GM12801 (cell line): ENCODE results near the gene EP300.

Experiments used
- TF ChIP-seq, protein P1 (sequence below): IDR thresholded peaks from one replicate; pipeline ENCODE4 v1.5.1; 2011; ENCODE audit warnings: control low read depth; ENCODE audit not compliant: insufficient read length; ENCODE audit errors: extremely low read depth

EP300 gene

DNA sequence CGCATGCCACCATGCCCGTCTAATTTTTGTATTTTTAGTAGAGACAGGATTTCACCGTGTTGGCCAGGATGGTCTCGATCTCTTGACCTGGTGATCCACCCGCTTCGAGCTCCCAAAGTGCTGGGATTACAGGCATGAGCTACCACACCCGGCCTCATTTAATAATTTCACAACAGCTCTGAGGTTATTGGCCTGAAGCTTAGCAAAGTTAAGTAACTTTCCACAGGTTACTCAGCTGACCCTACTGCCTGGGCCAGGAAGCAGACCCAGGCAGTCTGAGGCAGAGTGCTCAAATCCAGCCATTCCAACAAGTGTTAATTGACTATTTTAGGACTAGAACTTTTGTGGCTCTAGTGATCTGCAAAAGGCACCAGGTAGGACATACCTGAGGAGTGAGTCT lies 60.5 kb downstream of the EP300 start:
- TF ChIP-seq, protein P1, sequence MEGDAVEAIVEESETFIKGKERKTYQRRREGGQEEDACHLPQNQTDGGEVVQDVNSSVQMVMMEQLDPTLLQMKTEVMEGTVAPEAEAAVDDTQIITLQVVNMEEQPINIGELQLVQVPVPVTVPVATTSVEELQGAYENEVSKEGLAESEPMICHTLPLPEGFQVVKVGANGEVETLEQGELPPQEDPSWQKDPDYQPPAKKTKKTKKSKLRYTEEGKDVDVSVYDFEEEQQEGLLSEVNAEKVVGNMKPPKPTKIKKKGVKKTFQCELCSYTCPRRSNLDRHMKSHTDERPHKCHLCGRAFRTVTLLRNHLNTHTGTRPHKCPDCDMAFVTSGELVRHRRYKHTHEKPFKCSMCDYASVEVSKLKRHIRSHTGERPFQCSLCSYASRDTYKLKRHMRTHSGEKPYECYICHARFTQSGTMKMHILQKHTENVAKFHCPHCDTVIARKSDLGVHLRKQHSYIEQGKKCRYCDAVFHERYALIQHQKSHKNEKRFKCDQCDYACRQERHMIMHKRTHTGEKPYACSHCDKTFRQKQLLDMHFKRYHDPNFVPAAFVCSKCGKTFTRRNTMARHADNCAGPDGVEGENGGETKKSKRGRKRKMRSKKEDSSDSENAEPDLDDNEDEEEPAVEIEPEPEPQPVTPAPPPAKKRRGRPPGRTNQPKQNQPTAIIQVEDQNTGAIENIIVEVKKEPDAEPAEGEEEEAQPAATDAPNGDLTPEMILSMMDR, result no peak

DNA sequence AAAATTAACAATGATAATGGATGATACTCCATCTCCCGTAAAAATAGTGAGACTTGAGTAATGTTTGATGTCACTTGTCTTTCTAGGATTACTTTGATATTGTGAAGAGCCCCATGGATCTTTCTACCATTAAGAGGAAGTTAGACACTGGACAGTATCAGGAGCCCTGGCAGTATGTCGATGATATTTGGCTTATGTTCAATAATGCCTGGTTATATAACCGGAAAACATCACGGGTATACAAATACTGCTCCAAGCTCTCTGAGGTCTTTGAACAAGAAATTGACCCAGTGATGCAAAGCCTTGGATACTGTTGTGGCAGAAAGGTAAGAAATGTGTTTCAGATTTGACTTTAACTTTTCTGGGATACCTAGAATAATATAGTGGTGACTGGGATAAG lies 64.7 kb downstream of the EP300 start:
- TF ChIP-seq, protein P1, result no peak

DNA sequence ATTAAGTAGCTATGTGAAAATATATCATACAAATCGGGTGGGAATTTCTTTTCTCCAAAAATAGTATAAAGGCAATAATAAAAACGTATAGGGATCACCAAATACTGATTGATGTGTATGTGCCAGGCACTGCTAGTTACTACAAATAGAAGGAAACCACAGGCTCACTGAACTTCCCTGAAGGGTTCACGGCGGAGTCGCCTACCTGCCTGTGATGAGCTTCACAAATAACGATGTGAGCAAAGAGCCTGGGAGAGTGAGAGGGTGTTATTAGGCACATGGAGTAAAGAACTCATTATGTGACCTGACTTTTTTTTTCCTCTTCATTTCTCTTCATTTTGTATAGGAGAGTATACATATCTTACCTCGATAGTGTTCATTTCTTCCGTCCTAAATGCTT lies 76.8 kb downstream of the EP300 start:
- TF ChIP-seq, protein P1, result no peak

DNA sequence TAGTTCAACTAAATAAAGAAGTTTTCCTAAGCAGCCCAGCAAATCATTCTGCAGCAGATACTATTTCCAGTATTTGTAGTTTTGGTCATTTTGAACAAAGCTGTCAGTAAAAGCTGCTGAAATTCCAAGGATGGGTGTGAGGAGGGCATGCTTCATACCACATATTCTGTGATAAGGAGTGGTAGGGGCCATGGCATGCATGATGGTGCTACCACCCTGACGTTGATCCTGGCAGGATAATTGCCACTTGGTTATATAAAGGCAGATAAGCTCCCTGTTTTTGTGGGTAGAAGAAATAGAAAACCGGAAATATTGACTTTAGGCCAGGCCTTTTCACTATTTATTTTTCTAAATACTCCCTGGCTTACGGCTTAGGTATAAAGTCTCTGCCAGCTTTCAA lies 79.6 kb downstream of the EP300 start:
- TF ChIP-seq, protein P1, result no peak

DNA sequence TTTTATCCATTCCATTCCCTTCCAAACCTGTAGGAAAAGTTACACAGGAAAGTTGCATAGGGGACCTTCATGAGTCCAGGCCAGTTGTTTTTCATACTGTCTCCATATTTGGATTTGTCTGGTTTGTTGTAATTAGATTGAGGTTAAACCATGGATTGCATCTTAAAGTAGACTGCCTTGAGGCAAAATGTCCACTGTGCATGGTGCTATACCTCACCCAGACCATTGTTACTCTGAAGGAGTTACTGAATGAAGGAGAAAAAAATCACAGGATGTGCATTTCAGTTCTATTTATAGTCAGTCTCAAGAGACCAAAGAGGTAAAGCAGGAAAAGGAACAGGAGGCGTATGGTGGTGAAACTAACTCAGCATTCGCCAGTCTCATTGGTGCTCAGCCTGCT lies 83.2 kb downstream of the EP300 start:
- TF ChIP-seq, protein P1, result no peak

DNA sequence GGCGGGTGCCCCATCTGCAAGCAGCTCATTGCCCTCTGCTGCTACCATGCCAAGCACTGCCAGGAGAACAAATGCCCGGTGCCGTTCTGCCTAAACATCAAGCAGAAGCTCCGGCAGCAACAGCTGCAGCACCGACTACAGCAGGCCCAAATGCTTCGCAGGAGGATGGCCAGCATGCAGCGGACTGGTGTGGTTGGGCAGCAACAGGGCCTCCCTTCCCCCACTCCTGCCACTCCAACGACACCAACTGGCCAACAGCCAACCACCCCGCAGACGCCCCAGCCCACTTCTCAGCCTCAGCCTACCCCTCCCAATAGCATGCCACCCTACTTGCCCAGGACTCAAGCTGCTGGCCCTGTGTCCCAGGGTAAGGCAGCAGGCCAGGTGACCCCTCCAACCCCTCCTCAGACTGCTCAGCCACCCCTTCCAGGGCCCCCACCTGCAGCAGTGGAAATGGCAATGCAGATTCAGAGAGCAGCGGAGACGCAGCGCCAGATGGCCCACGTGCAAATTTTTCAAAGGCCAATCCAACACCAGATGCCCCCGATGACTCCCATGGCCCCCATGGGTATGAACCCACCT lies 84.7 kb downstream of the EP300 start:
- TF ChIP-seq, protein P1, result no peak

DNA sequence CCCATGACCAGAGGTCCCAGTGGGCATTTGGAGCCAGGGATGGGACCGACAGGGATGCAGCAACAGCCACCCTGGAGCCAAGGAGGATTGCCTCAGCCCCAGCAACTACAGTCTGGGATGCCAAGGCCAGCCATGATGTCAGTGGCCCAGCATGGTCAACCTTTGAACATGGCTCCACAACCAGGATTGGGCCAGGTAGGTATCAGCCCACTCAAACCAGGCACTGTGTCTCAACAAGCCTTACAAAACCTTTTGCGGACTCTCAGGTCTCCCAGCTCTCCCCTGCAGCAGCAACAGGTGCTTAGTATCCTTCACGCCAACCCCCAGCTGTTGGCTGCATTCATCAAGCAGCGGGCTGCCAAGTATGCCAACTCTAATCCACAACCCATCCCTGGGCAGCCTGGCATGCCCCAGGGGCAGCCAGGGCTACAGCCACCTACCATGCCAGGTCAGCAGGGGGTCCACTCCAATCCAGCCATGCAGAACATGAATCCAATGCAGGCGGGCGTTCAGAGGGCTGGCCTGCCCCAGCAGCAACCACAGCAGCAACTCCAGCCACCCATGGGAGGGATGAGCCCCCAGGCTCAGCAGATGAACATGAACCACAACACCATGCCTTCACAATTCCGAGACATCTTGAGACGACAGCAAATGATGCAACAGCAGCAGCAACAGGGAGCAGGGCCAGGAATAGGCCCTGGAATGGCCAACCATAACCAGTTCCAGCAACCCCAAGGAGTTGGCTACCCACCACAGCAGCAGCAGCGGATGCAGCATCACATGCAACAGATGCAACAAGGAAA lies 85.4 kb downstream of the EP300 start:
- TF ChIP-seq, protein P1, result no peak
